OCI-LY7 (cell line): ENCODE measurements around the gene RSU1.

ENCODE experiments used
- CTCF ChIP-seq: fragments of 200-600 bp; sonication (generic); conservative IDR thresholded peaks from 2 replicates; pipeline ENCODE4 v1.5.1; 2014; ENCODE audit warnings: mild to moderate bottlenecking, antibody characterized with exemption, low read length, moderate library complexity, mixed read lengths
- EZH2phosphoT487 ChIP-seq: fragments of 200-600 bp; sonication (generic); IDR thresholded peaks from 2 replicates; pipeline ENCODE4 v1.6.1; 2018; ENCODE audit warnings: low read depth, borderline replicate concordance, mild to moderate bottlenecking, mixed run types, antibody characterized with exemption, low read length, moderate library complexity, mixed read lengths

- TF ChIP-seq CTCF = no peak
- TF ChIP-seq EZH2phosphoT487 = no peak
Observed at GRCh38 chr10:16770670-16771069, 46.6 kb downstream of the RSU1 start.
